ENCODE data around the gene FGGY.

Gene FGGY

GRCh38 chr1:59302297-59302696, 5.4 kb downstream of the FGGY start:
- no peak for DNase-seq (ENCODE audit: low read depth, low spot score)
- TF ChIP-seq CTCF (IDR thresholded peaks at IDR 0.05; ENCODE audit: insufficient read depth, low read length, missing control alignments) = no peak
- ChIA-PET POLR2A (no interaction called here), CTCF (no interaction called here)
- no peak overlapping the region for H3K4me3 ChIP-seq (ENCODE audit: low read depth, low read length)

- no peak for TF ChIP-seq CTCF (IDR thresholded peaks at IDR 0.05; ENCODE audit: insufficient read depth, low read length, missing control alignments)
- ChIA-PET POLR2A (no interaction called here), CTCF (no interaction called here)
- H3K4me3 ChIP-seq (ENCODE audit: low read depth, low read length) = no peak overlapping the region
- no peak for DNase-seq (ENCODE audit: low read depth, low spot score)
These were observed 6.0 kb downstream of the FGGY start for GRCh38 chr1:59302871-59303270.

DNA sequence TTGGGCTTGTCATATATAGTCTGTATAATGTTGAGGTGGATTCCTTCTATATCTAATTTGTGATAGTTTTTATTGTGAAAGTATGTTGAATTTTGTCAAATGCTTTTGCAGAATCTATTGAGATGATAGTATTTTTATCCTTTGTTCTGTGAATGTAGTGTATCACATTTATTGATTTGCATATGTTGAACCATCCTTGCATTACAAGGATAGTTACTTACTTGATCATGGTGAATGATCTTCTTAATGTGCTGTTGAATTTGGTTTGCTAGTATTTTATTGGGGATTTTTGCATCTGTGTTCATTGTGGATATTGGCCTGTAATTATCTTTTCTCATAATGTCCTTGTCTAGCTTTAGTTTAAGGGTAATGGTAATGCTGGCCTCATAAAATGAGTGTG, 8.3 kb downstream of the FGGY start:
- POLR2A ChIA-PET = no interaction called here
- no peak for TF ChIP-seq CTCF (IDR thresholded peaks at IDR 0.05; ENCODE audit: insufficient read depth, low read length, missing control alignments)
- no peak for DNase-seq (ENCODE audit: low read depth, low spot score)
- no peak overlapping the region for H3K4me3 ChIP-seq (ENCODE audit: low read depth, low read length)
- CTCF ChIA-PET = no interaction called here

GRCh38 chr1:59307591-59307990, 10.7 kb downstream of the FGGY start:
- CTCF ChIA-PET = interaction anchor here (1.0 kb wide), 1 partner anchor 10 kb away, joined by 3 read pairs; no protein-coding TSS in a partner anchor
- H3K4me3 ChIP-seq (ENCODE audit: low read depth, low read length) = no peak overlapping the region
- POLR2A ChIA-PET = no interaction called here
- no peak for TF ChIP-seq CTCF (IDR thresholded peaks at IDR 0.05; ENCODE audit: insufficient read depth, low read length, missing control alignments)
- no peak for DNase-seq (ENCODE audit: low read depth, low spot score)

DNA sequence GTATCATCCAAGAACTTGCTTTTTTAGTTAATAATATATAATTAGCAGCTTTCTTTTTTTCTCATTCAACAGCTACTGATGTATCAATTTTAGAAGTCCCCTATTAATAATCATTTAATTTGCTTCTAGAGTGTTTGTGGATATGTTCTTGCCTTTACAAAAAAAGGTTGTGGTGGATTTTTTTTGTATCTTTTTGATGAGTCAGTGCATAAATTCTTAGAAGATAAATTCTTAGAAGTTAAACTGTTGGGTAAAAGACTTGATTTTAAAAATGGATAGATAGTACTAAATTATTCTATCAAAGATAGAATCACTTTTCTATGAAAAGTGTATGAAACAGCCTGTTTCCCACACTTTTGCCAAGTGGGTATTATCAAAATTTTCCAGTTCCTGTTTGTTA, 11.9 kb downstream of the FGGY start:
- ChIA-PET CTCF (interaction anchor here (1.4 kb wide), 1 partner anchor 8 kb away, joined by 5 read pairs; no protein-coding TSS in a partner anchor), POLR2A (no interaction called here)
- no peak overlapping the region for H3K4me3 ChIP-seq (ENCODE audit: low read depth, low read length)
- TF ChIP-seq CTCF (IDR thresholded peaks at IDR 0.05; ENCODE audit: insufficient read depth, low read length, missing control alignments) = no peak
- DNase-seq (ENCODE audit: low read depth, low spot score) = no peak

GRCh38 chr1:59309392-59309791, 12.5 kb downstream of the FGGY start:
- ChIA-PET POLR2A (no interaction called here), CTCF (interaction anchor here (1.4 kb wide), 1 partner anchor 8 kb away, joined by 5 read pairs; no protein-coding TSS in a partner anchor)
- TF ChIP-seq CTCF (IDR thresholded peaks at IDR 0.05; ENCODE audit: insufficient read depth, low read length, missing control alignments) = no peak
- DNase-seq (ENCODE audit: low read depth, low spot score) = no peak
- H3K4me3 ChIP-seq (ENCODE audit: low read depth, low read length) = no peak overlapping the region

Measured in AG04449 (cell line).